ENCODE measurements around the gene FBXL7. TPM values are rescaled to one million over a fixed set of nuclear protein-coding genes. Genes with fewer than 3 reads are reported as not detected.

Gene FBXL7
- total and polyA plus RNA-seq, 2 donors (not counting 1 experiment from before 2014, with no cell fraction given): not detected

DNA sequence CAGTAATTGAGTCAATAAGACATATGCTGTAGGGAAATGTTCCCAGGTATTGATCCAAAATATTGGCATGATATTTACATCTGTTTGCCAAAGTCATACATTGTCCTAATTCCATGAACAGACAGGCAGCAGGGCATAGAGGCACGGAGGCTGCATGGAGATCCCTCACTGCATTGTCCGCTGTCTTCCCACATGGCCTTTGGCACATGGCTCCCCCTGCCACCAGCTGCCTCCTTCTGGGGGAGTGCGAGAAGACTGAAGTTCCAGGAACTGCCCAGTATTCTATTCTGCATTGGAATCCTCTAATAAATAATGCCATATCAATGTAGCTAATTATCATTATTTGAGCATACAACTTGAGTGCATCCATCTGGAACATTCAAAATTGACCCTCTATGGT lies 269.0 kb downstream of the FBXL7 start:
- Histone ChIP-seq H3K27ac (ENCODE audit: low read length in 2 of 2) (no peak overlapping the region), H3K4me3 (ENCODE audit: control extremely low read depth in 1 of 5, extremely low read depth in 1 of 5, insufficient read depth in 1 of 5, low read depth in 2 of 5, low read length in 4 of 5) (no peak overlapping the region), H2AFZ (ENCODE audit: insufficient read depth, low read depth, low read length, poor library complexity, severe bottlenecking) (no peak overlapping the region), H4K20me1 (ENCODE audit: control insufficient read depth, insufficient read depth, low read length, poor library complexity, severe bottlenecking) (no peaks in the 10 kb centered on the region), H3K4me1 (ENCODE audit: control insufficient read depth in 2 of 2, insufficient read depth in 2 of 2, low read length in 2 of 2) (no peaks in the 10 kb centered on the region), H3K4me2 (replicated peaks; ENCODE audit: low read depth, low read length, poor library complexity, severe bottlenecking) (no peak overlapping the region), H3K36me3 (replicated peaks in 1 of 2; ENCODE audit: control extremely low read depth in 1 of 2, control insufficient read depth in 1 of 2, extremely low read depth in 1 of 2, insufficient read depth in 2 of 2, low read length in 1 of 2) (no peaks in the 10 kb centered on the region), H3K9ac (ENCODE audit: low read length) (no peak overlapping the region), H3K27me3 (replicated peaks in 1 of 4; ENCODE audit: control extremely low read depth in 1 of 4, control insufficient read depth in 3 of 4, insufficient read depth in 4 of 4, low read length in 3 of 4) (no peaks in the 10 kb centered on the region), H3K9me3 (ENCODE audit: control extremely low read depth in 1 of 3, control insufficient read depth in 2 of 3, insufficient read depth in 1 of 3, low read length in 2 of 3) (peaks cover 0 to 13% (median 0%) of the 10 kb centered on the region in 3 donors), H3K79me2 (ENCODE audit: control insufficient read depth, insufficient read depth, low read length) (no peaks in the 10 kb centered on the region)
- no peak overlapping the region for H3K4me3 Mint-ChIP-seq
- H3K4me1 Mint-ChIP-seq: no peaks in the 10 kb centered on the region
- peaks cover 14% of the 10 kb centered on the region for H3K9me3 Mint-ChIP-seq (ENCODE audit: insufficient read depth)
- no peak for DNase-seq
- H3K27ac Mint-ChIP-seq: no peak overlapping the region
- ATAC-seq (ENCODE audit: low read depth): no peak
- intact Hi-C loops (cut with micrococcal nuclease): no loop called here
- 88% methylated on average over 2 of the region's 3 CpGs for WGBS (ENCODE audit: insufficient coverage)
- no peak for TF ChIP-seq EZH2 (IDR thresholded peaks at IDR 0.05; ENCODE audit: borderline replicate concordance, insufficient read depth, low read depth, low read length, poor library complexity, severe bottlenecking)
- TF ChIP-seq, protein P1, sequence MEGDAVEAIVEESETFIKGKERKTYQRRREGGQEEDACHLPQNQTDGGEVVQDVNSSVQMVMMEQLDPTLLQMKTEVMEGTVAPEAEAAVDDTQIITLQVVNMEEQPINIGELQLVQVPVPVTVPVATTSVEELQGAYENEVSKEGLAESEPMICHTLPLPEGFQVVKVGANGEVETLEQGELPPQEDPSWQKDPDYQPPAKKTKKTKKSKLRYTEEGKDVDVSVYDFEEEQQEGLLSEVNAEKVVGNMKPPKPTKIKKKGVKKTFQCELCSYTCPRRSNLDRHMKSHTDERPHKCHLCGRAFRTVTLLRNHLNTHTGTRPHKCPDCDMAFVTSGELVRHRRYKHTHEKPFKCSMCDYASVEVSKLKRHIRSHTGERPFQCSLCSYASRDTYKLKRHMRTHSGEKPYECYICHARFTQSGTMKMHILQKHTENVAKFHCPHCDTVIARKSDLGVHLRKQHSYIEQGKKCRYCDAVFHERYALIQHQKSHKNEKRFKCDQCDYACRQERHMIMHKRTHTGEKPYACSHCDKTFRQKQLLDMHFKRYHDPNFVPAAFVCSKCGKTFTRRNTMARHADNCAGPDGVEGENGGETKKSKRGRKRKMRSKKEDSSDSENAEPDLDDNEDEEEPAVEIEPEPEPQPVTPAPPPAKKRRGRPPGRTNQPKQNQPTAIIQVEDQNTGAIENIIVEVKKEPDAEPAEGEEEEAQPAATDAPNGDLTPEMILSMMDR (IDR thresholded peaks at IDR 0.05): no peak
- ChIA-PET CTCF (no interaction called here), POLR2A (no interaction called here)
- no peaks in the 10 kb centered on the region for H3K27me3 Mint-ChIP-seq

GRCh38 chr5:15772131-15772530 lies 272.2 kb downstream of the FBXL7 start:
- Histone ChIP-seq H2AFZ (ENCODE audit: insufficient read depth, low read depth, low read length, poor library complexity, severe bottlenecking) (no peak overlapping the region), H3K27ac (ENCODE audit: low read length in 2 of 2) (no peak overlapping the region), H3K27me3 (replicated peaks in 1 of 4; ENCODE audit: control extremely low read depth in 1 of 4, control insufficient read depth in 3 of 4, insufficient read depth in 4 of 4, low read length in 3 of 4) (no peaks in the 10 kb centered on the region), H4K20me1 (ENCODE audit: control insufficient read depth, insufficient read depth, low read length, poor library complexity, severe bottlenecking) (no peaks in the 10 kb centered on the region), H3K9ac (ENCODE audit: low read length) (no peak overlapping the region), H3K4me3 (ENCODE audit: control extremely low read depth in 1 of 5, extremely low read depth in 1 of 5, insufficient read depth in 1 of 5, low read depth in 2 of 5, low read length in 4 of 5) (no peak overlapping the region), H3K79me2 (ENCODE audit: control insufficient read depth, insufficient read depth, low read length) (no peaks in the 10 kb centered on the region), H3K9me3 (ENCODE audit: control extremely low read depth in 1 of 3, control insufficient read depth in 2 of 3, insufficient read depth in 1 of 3, low read length in 2 of 3) (peaks cover 0 to 13% (median 0%) of the 10 kb centered on the region in 3 donors), H3K4me1 (ENCODE audit: control insufficient read depth in 2 of 2, insufficient read depth in 2 of 2, low read length in 2 of 2) (no peaks in the 10 kb centered on the region), H3K4me2 (replicated peaks; ENCODE audit: low read depth, low read length, poor library complexity, severe bottlenecking) (no peak overlapping the region), H3K36me3 (replicated peaks in 1 of 2; ENCODE audit: control extremely low read depth in 1 of 2, control insufficient read depth in 1 of 2, extremely low read depth in 1 of 2, insufficient read depth in 2 of 2, low read length in 1 of 2) (no peaks in the 10 kb centered on the region)
- TF ChIP-seq EZH2 (IDR thresholded peaks at IDR 0.05; ENCODE audit: borderline replicate concordance, insufficient read depth, low read depth, low read length, poor library complexity, severe bottlenecking): no peak
- TF ChIP-seq, protein P1 (IDR thresholded peaks at IDR 0.05): no peak
- WGBS (ENCODE audit: insufficient coverage): no CpG with 5 or more reads among the region's 1 CpG
- Mint-ChIP-seq H3K27me3 (no peaks in the 10 kb centered on the region), H3K4me3 (no peak overlapping the region), H3K9me3 (ENCODE audit: insufficient read depth) (peaks cover 7% of the 10 kb centered on the region), H3K4me1 (no peaks in the 10 kb centered on the region), H3K27ac (no peak overlapping the region)
- ChIA-PET POLR2A (no interaction called here), CTCF (no interaction called here)
- ATAC-seq (ENCODE audit: low read depth) (no peak), DNase-seq (no peak)
- intact Hi-C loops (cut with micrococcal nuclease): no loop called here

All from B cell (primary cell).